Activated CD8-positive, alpha-beta memory T cell treated with anti-CD3 and anti-CD28 coated beads, Interleukin-2, amount 50 U/mL, for 24 hours (primary cell): ENCODE measurements around the gene CEP170B.
"Not testable (repeated sequence)": the region's sequence is repeated elsewhere in the genome, so short reads cannot be mapped to it uniquely, and the experiment has no call there.

Experiments
- DNase-seq: peaks from one replicate; pipeline ENCODE4 v3.0.0-alpha.2; 2020; ENCODE audit errors: extremely low read depth

CEP170B gene

GRCh38 chr14:104891664-104892530 is 26.8 kb downstream of the CEP170B start:
- DNase-seq = no peak

GRCh38 chr14:104892531-104893434 is 27.7 kb downstream of the CEP170B start:
- DNase-seq = no peak

GRCh38 chr14:104893435-104894207 is 28.6 kb downstream of the CEP170B start:
- no peak for DNase-seq

- no peak for DNase-seq
These were observed 29.5 kb downstream of the CEP170B start for GRCh38 chr14:104894331-104895206.

GRCh38 chr14:104895207-104895785 is 30.2 kb downstream of the CEP170B start:
- no peak for DNase-seq

- DNase-seq = no peak
These were observed 31.0 kb downstream of the CEP170B start for GRCh38 chr14:104895786-104896661.

- no peak for DNase-seq
These were observed 32.5 kb downstream of the CEP170B start for GRCh38 chr14:104897330-104898194.

GRCh38 chr14:104898195-104898558 is 33.1 kb downstream of the CEP170B start:
- DNase-seq = no peak

GRCh38 chr14:104898870-104899510 is 33.9 kb downstream of the CEP170B start:
- DNase-seq = no peak

GRCh38 chr14:104899781-104900180 is 34.7 kb downstream of the CEP170B start:
- DNase-seq = no peak

GRCh38 chr14:104900639-104901512 is 35.8 kb downstream of the CEP170B start:
- no peak for DNase-seq

- DNase-seq = no peak
These were observed 38.9 kb downstream of the CEP170B start for GRCh38 chr14:104903990-104904389.

- DNase-seq = not testable (repeated sequence)
These were observed 39.8 kb downstream of the CEP170B start for GRCh38 chr14:104904650-104905578.

- DNase-seq = not testable (repeated sequence)
These were observed 40.5 kb downstream of the CEP170B start for GRCh38 chr14:104905579-104905933.

GRCh38 chr14:104908303-104908702 is 43.2 kb downstream of the CEP170B start:
- no peak for DNase-seq

GRCh38 chr14:104912053-104912452 is 47.0 kb downstream of the CEP170B start:
- no peak for DNase-seq
